SK-N-SH treated with all-trans-retinoic acid at 6 μM for 48 hours (cell line): ENCODE results near the gene SRPK2.

Experiments used
- ARNTL ChIP-seq: fragments of 450-650 bp; formaldehyde crosslinking; IDR thresholded peaks from 2 replicates; pipeline ENCODE4 v1.5.0; 2020; ENCODE audit warnings: low read depth, mild to moderate bottlenecking, moderate library complexity, borderline replicate concordance
- ESRRG ChIP-seq: fragments of 250-450 bp; sonication (Bioruptor Pico); IDR thresholded peaks from 2 replicates; pipeline ENCODE4 v1.6.1; 2021; ENCODE audit warnings: mild to moderate bottlenecking
- GLIS3 ChIP-seq: fragments of 250-450 bp; sonication (Bioruptor Pico); IDR thresholded peaks from 2 replicates; pipeline ENCODE4 v1.5.0; 2020; ENCODE audit warnings: mild to moderate bottlenecking, moderate library complexity
- POU6F1 ChIP-seq: fragments of 250-450 bp; sonication (Bioruptor Pico); IDR thresholded peaks from 2 replicates; pipeline ENCODE4 v1.8.0; 2021; ENCODE audit warnings: low read depth, mild to moderate bottlenecking, moderate library complexity, borderline replicate concordance
- RARB ChIP-seq: fragments of 250-450 bp; sonication (Bioruptor Pico); IDR thresholded peaks from 2 replicates; pipeline ENCODE4 v1.8.0; 2021; ENCODE audit warnings: mild to moderate bottlenecking, moderate library complexity
- SNAI2 ChIP-seq: fragments of 250-450 bp; sonication (Bioruptor Pico); IDR thresholded peaks from 2 replicates; pipeline ENCODE4 v1.5.0; 2020; ENCODE audit warnings: mild to moderate bottlenecking, moderate library complexity
- ZFP30 ChIP-seq: fragments of 450-650 bp; formaldehyde crosslinking; IDR thresholded peaks from 2 replicates; pipeline ENCODE4 v1.5.0; 2022; ENCODE audit warnings: mild to moderate bottlenecking, moderate library complexity
- ZNF8 ChIP-seq: fragments of 450-650 bp; formaldehyde crosslinking; IDR thresholded peaks from 2 replicates; pipeline ENCODE4 v1.5.0; 2020; ENCODE audit warnings: mild to moderate bottlenecking, moderate library complexity
- TF ChIP-seq, protein P1 (sequence below): fragments of 250-450 bp; sonication (Bioruptor Pico); IDR thresholded peaks from 2 replicates; pipeline ENCODE4 v1.5.1; 2021; ENCODE audit warnings: mild to moderate bottlenecking, moderate library complexity
- TF ChIP-seq, protein P2 (sequence below): fragments of 250-450 bp; sonication (Bioruptor Pico); IDR thresholded peaks from 2 replicates; pipeline ENCODE4 v1.8.0; 2020; ENCODE audit warnings: mild to moderate bottlenecking, moderate library complexity, borderline replicate concordance

DNA sequence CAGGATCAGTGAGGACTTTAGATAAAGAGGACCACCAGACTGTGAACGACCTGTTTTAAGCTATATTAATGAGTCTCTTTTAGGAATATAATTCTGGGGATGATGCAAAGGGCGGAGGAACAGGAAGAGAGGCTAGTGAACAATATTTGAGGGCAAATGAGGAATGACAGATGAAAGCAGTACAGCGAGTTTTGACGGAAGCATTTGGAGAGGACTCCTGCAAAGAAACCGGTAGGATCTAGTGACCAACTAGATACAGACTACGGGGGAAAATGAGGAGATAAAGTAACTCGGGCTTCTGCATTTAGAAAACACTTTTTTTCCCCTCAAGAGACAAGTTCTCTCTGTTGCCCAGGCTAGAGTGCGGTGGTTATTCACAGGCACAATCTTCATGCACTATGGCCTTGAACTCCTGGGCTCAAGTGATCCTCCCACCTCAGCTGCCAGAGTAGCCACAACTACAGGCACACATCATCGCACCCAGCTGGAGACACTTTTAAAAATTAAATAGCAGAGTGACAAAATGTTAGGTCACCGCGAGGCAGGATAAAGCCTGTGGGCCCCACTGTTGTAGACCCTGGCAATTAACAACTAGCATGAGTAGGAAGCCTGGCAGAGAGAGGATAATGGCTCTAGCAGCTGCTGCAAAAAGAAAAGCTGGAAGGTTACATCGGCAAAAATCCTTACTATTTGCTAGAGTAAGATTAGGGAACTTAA lies 143.2 kb downstream of the SRPK2 start:
- TF ChIP-seq ZFP30 (CRISPR knock-in tag) (no peak), SNAI2 (CRISPR knock-in tag) (no peak), GLIS3 (no peak), ARNTL (CRISPR knock-in tag) (no peak), ESRRG (CRISPR knock-in tag) (no peak), RARB (CRISPR knock-in tag) (no peak), ZNF8 (CRISPR knock-in tag) (no peak), POU6F1 (no peak)
- TF ChIP-seq, protein P1, sequence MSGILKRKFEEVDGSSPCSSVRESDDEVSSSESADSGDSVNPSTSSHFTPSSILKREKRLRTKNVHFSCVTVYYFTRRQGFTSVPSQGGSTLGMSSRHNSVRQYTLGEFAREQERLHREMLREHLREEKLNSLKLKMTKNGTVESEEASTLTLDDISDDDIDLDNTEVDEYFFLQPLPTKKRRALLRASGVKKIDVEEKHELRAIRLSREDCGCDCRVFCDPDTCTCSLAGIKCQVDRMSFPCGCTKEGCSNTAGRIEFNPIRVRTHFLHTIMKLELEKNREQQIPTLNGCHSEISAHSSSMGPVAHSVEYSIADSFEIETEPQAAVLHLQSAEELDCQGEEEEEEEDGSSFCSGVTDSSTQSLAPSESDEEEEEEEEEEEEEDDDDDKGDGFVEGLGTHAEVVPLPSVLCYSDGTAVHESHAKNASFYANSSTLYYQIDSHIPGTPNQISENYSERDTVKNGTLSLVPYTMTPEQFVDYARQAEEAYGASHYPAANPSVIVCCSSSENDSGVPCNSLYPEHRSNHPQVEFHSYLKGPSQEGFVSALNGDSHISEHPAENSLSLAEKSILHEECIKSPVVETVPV (CRISPR knock-in tag) = no peak
- TF ChIP-seq, protein P2, sequence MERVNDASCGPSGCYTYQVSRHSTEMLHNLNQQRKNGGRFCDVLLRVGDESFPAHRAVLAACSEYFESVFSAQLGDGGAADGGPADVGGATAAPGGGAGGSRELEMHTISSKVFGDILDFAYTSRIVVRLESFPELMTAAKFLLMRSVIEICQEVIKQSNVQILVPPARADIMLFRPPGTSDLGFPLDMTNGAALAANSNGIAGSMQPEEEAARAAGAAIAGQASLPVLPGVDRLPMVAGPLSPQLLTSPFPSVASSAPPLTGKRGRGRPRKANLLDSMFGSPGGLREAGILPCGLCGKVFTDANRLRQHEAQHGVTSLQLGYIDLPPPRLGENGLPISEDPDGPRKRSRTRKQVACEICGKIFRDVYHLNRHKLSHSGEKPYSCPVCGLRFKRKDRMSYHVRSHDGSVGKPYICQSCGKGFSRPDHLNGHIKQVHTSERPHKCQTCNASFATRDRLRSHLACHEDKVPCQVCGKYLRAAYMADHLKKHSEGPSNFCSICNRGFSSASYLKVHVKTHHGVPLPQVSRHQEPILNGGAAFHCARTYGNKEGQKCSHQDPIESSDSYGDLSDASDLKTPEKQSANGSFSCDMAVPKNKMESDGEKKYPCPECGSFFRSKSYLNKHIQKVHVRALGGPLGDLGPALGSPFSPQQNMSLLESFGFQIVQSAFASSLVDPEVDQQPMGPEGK (CRISPR knock-in tag) = no peak
